GM21526 (cell line): ENCODE results near the gene SH3BGR.
"Not testable (repeated sequence)": the region's sequence is repeated elsewhere in the genome, so short reads cannot be mapped to it uniquely, and the experiment has no call there.

Experiments used
- ATAC-seq: cut with Tn5 transposase; IDR thresholded peaks from one replicate; pipeline ENCODE4 v1.9.1; 2021; ENCODE audit warnings: moderate library complexity; ENCODE audit not compliant: unreplicated experiment, low FRiP score

Gene SH3BGR

GRCh38 chr21:39451332-39452206 is at the start of gene SH3BGR:
SH3BGR (plus strand) TSS chr21:39451970; CDS start chr21:39452097, 127 bp downstream.
- no peak for ATAC-seq

- no peak for ATAC-seq
Observed at GRCh38 chr21:39406065-39406464, 45.7 kb upstream of the SH3BGR start.

GRCh38 chr21:39419204-39419603 is 32.6 kb upstream of the SH3BGR start:
- ATAC-seq = not testable (repeated sequence)

GRCh38 chr21:39422527-39423241 is 29.1 kb upstream of the SH3BGR start:
- ATAC-seq = no peak

GRCh38 chr21:39429445-39429844 is 22.3 kb upstream of the SH3BGR start:
- no peak for ATAC-seq

- ATAC-seq = no peak
Observed at GRCh38 chr21:39430016-39430415, 21.8 kb upstream of the SH3BGR start.

- no peak for ATAC-seq
Observed at GRCh38 chr21:39430457-39430856, 21.3 kb upstream of the SH3BGR start.

GRCh38 chr21:39430954-39431353 is 20.8 kb upstream of the SH3BGR start:
- ATAC-seq = no peak

- ATAC-seq = no peak
Observed at GRCh38 chr21:39434950-39435349, 16.8 kb upstream of the SH3BGR start.

GRCh38 chr21:39439232-39439631 is 12.5 kb upstream of the SH3BGR start:
- no peak for ATAC-seq

- ATAC-seq = no peak
Observed at GRCh38 chr21:39441502-39442475, 10.0 kb upstream of the SH3BGR start.

- ATAC-seq = no peak
Observed at GRCh38 chr21:39444421-39445180, 7.2 kb upstream of the SH3BGR start.

- peak; percentile 87 for ATAC-seq
Observed at GRCh38 chr21:39445321-39446269, 6.2 kb upstream of the SH3BGR start, which contains the start of gene LCA5L. LCA5L (minus strand) TSS chr21:39445778; CDS start chr21:39428493, 17,285 bp downstream.

- ATAC-seq = no peak
Observed at GRCh38 chr21:39447264-39447663, 4.5 kb upstream of the SH3BGR start.

GRCh38 chr21:39452207-39452969 is 618 bp downstream of the SH3BGR start:
- no peak for ATAC-seq

GRCh38 chr21:39452970-39453342 is 1.2 kb downstream of the SH3BGR start:
- ATAC-seq = no peak

GRCh38 chr21:39453571-39454179 is 1.9 kb downstream of the SH3BGR start:
- ATAC-seq = no peak
